SK-N-SH treated with all-trans-retinoic acid at 6 μM for 48 hours (cell line): ENCODE measurements around the gene SMARCAD1.

Source experiments
- ARNTL ChIP-seq: fragments of 450-650 bp; formaldehyde crosslinking; IDR thresholded peaks from 2 replicates; pipeline ENCODE4 v1.5.0; 2020; ENCODE audit warnings: low read depth, mild to moderate bottlenecking, moderate library complexity, borderline replicate concordance
- CREB5 ChIP-seq: fragments of 250-450 bp; sonication (Bioruptor Pico); IDR thresholded peaks from 2 replicates; pipeline ENCODE4 v1.5.1; 2020; ENCODE audit warnings: low read depth, mild to moderate bottlenecking, moderate library complexity
- CSDC2 ChIP-seq: fragments of 250-450 bp; sonication (Bioruptor Pico); IDR thresholded peaks from 2 replicates; pipeline ENCODE4 v1.5.0; 2020; ENCODE audit warnings: mild to moderate bottlenecking, moderate library complexity
- ESRRG ChIP-seq: fragments of 250-450 bp; sonication (Bioruptor Pico); IDR thresholded peaks from 2 replicates; pipeline ENCODE4 v1.6.1; 2021; ENCODE audit warnings: mild to moderate bottlenecking
- ISL1 ChIP-seq: fragments of 250-450 bp; sonication (Bioruptor Pico); IDR thresholded peaks from 2 replicates; pipeline ENCODE4 v2.1.2; 2022; ENCODE audit warnings: mild to moderate bottlenecking, moderate library complexity
- PATZ1 ChIP-seq: fragments of 250-450 bp; sonication (Bioruptor Pico); IDR thresholded peaks from 2 replicates; pipeline ENCODE4 v1.8.0; 2020; ENCODE audit warnings: mild to moderate bottlenecking, moderate library complexity, borderline replicate concordance
- POU6F1 ChIP-seq: fragments of 250-450 bp; sonication (Bioruptor Pico); IDR thresholded peaks from 2 replicates; pipeline ENCODE4 v1.8.0; 2021; ENCODE audit warnings: low read depth, mild to moderate bottlenecking, moderate library complexity, borderline replicate concordance
- RARB ChIP-seq: fragments of 250-450 bp; sonication (Bioruptor Pico); IDR thresholded peaks from 2 replicates; pipeline ENCODE4 v1.8.0; 2021; ENCODE audit warnings: mild to moderate bottlenecking, moderate library complexity
- SNAI2 ChIP-seq: fragments of 250-450 bp; sonication (Bioruptor Pico); IDR thresholded peaks from 2 replicates; pipeline ENCODE4 v1.5.0; 2020; ENCODE audit warnings: mild to moderate bottlenecking, moderate library complexity
- TSHZ2 ChIP-seq: fragments of 250-450 bp; sonication (Bioruptor Pico); IDR thresholded peaks from 2 replicates; pipeline ENCODE4 v1.5.0; 2020; ENCODE audit warnings: mild to moderate bottlenecking, moderate library complexity
- ZFP3 ChIP-seq: fragments of 250-450 bp; sonication (Bioruptor Pico); IDR thresholded peaks from 2 replicates; pipeline ENCODE4 v1.5.0; 2020; ENCODE audit warnings: mild to moderate bottlenecking, moderate library complexity
- ZFP30 ChIP-seq: fragments of 450-650 bp; formaldehyde crosslinking; IDR thresholded peaks from 2 replicates; pipeline ENCODE4 v1.5.0; 2022; ENCODE audit warnings: mild to moderate bottlenecking, moderate library complexity
- ZNF70 ChIP-seq: fragments of 450-650 bp; formaldehyde crosslinking; IDR thresholded peaks from 2 replicates; pipeline ENCODE4 v1.5.0; 2020; ENCODE audit warnings: mild to moderate bottlenecking, moderate library complexity
- TF ChIP-seq, protein P1 (sequence below): fragments of 250-450 bp; sonication (Bioruptor Pico); IDR thresholded peaks from 2 replicates; pipeline ENCODE4 v1.5.1; 2021; ENCODE audit warnings: mild to moderate bottlenecking, moderate library complexity

- no peak for TF ChIP-seq CREB5
- TF ChIP-seq PATZ1: no peak
- no peak for TF ChIP-seq ZFP30
- TF ChIP-seq CSDC2 (CRISPR knock-in tag): no peak
- no peak for TF ChIP-seq ESRRG
- no peak for TF ChIP-seq POU6F1 (CRISPR knock-in tag)
- no peak for TF ChIP-seq ISL1 (CRISPR knock-in tag)
- TF ChIP-seq, protein P1, sequence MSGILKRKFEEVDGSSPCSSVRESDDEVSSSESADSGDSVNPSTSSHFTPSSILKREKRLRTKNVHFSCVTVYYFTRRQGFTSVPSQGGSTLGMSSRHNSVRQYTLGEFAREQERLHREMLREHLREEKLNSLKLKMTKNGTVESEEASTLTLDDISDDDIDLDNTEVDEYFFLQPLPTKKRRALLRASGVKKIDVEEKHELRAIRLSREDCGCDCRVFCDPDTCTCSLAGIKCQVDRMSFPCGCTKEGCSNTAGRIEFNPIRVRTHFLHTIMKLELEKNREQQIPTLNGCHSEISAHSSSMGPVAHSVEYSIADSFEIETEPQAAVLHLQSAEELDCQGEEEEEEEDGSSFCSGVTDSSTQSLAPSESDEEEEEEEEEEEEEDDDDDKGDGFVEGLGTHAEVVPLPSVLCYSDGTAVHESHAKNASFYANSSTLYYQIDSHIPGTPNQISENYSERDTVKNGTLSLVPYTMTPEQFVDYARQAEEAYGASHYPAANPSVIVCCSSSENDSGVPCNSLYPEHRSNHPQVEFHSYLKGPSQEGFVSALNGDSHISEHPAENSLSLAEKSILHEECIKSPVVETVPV (CRISPR knock-in tag): no peak
- no peak for TF ChIP-seq RARB (CRISPR knock-in tag)
- TF ChIP-seq ZNF70 (CRISPR knock-in tag): no peak
- TF ChIP-seq TSHZ2 (CRISPR knock-in tag): no peak
- no peak for TF ChIP-seq ARNTL
- TF ChIP-seq SNAI2: no peak
- no peak for TF ChIP-seq ZFP3 (CRISPR knock-in tag)
Measured at GRCh38 chr4:94290245-94290644, 82.6 kb downstream of the SMARCAD1 start.
